Ovary (tissue), 9 donors: ENCODE results near the gene NEURL1B. TPM values are rescaled to one million over a fixed set of nuclear protein-coding genes. Genes with fewer than 3 reads are reported as not detected.

Experiments
- DNase-seq, 5 donors: peaks; one replicate each; pipeline ENCODE4 v3.0.0-alpha.2; 2019 to 2020
- H3K27ac ChIP-seq, 2 donors: fragments of 200-600 bp; one replicate each; pipeline versions ENCODE4 v1.5.1 to v1.8.0; 2019 to 2022
- H3K27me3 ChIP-seq: fragments of 200-600 bp; one replicate; pipeline ENCODE4 v1.8.0; 2022
- H3K36me3 ChIP-seq: fragments of 200-600 bp; sonication (generic); one replicate; pipeline ENCODE4 v1.5.1; 2019
- H3K4me1 ChIP-seq: one replicate; pipeline ENCODE4 v1.8.1; 2013; ENCODE audit warnings: mild to moderate bottlenecking, moderate library complexity; ENCODE audit not compliant: insufficient read depth
- H3K4me3 ChIP-seq: fragments of 200-600 bp; sonication (generic); one replicate; pipeline ENCODE4 v1.5.1; 2017
- H3K9me3 ChIP-seq, 2 donors: fragments of 200-600 bp in 1 of 2; sonication (generic) in 1 of 2; one replicate each; pipeline versions ENCODE4 v1.5.1 to v1.8.1; 2013 to 2019; ENCODE audit warnings: mild to moderate bottlenecking in 1 of 2, moderate library complexity in 1 of 2
- EP300 ChIP-seq: sonication (generic); formaldehyde crosslinking; IDR thresholded peaks from one replicate; pipeline ENCODE4 v1.6.1; 2017; ENCODE audit warnings: antibody characterized with exemption
- POLR2A ChIP-seq: fragments of 450-650 bp; IDR thresholded peaks from one replicate; pipeline ENCODE4 v1.6.1; 2017; ENCODE audit warnings: antibody characterized with exemption, mild to moderate bottlenecking, moderate library complexity
- WGBS, 3 donors: extraction: QIAGEN DNeasy Blood & Tissue Kit in 1 of 3; methylation state at CpG; one replicate each; pipeline versions ENCODE4 v1.1.5 to v1.1.7; 2013 to 2017; 5-methylcytosine and 5-hydroxymethylcytosine counted together
- intact Hi-C, 4 donors: fragments of 100-400 bp; cut with DNase I; formaldehyde crosslinking; loops; one replicate each; pipeline versions ENCODE4 v1.11.0 to v1.15.1; 2022 to 2023
- polyA plus RNA-seq, 2 donors: library from polyadenylated mRNA; stranded (reverse); fragments of 200-250 nt in 1 of 2; fragments of 350-450 nt in 1 of 2; fragmentation: Illumina TruSeq in 1 of 2; extraction: RNeasy Lipid Tissue Mini Kit (QIAGEN cat#74804) in 1 of 2; gene quantifications; one replicate each; pipeline ENCODE4 v1.2.3, GENCODE V29; 2013 to 2014
- total RNA-seq, 7 donors: library from RNA; depleted of rRNA in 2 of 7; stranded (reverse); fragments of >200 nt in 2 of 7; fragmentation: NEBNext Ultra II Directional in 3 of 7; extraction: Animal tissue kit (Norgen Biotek cat#: 25700) in 3 of 7; gene quantifications; one replicate each; pipeline versions ENCODE4 v1.1.0 to v1.2.4, GENCODE V29; 2016 to 2023
- TF ChIP-seq, protein P1 (sequence below), 3 donors: fragments of 450-650 bp in 2 of 3; fragments of 200-600 bp in 1 of 3; IDR thresholded peaks; one replicate each; pipeline versions ENCODE4 v1.5.1 to v1.8.0; 2016 to 2022; ENCODE audit warnings: antibody characterized with exemption in 3 of 3, mild to moderate bottlenecking in 1 of 3
- donor health status: DM: no; HTN: no; CAD: no; lungs with moderate emphysema.
- donor health status: DM: no; HTN: no; CAD: no.
- donor health status: Bipolar disorder and iron deficiency.
- donor health status: DM: yes; HTN: yes; CAD: no.
- donor health status: DM: no; HTN: no; CAD: no.
- donor health status: DM: yes; HTN: yes; CAD: no.

The NEURL1B gene
- total and polyA plus RNA-seq, 9 donors, result 15.0 to 75.1 (median 36.3) TPM

GRCh38 chr5:172692451-172692850 is 51.4 kb downstream of the NEURL1B start:
- Histone ChIP-seq H3K36me3 (no peaks in the 10 kb centered on the region), H3K27me3 (no peaks in the 10 kb centered on the region), H3K4me3 (no peak overlapping the region), H3K4me1 (peaks cover 28% of the 10 kb centered on the region), H3K27ac (peak overlapping the region in 1 of 2 donors; percentile 10), H3K9me3 (no peaks in the 10 kb centered on the region)
- intact Hi-C loops, result loop anchor here in 3 of 4 donors (5.0 to 10.0 kb wide), 2 partner anchors 35 to 48 kb away; partner anchors contain the start of gene NEURL1B (in 2 of the 3)
- TF ChIP-seq POLR2A, result no peak
- no peak for TF ChIP-seq EP300
- DNase-seq, result peak in 2 of 5 donors; percentile 8 to 10
- whole genome bisulfite sequencing, 3 donors, result 56 to 64% (median 64%) methylated on average over 6 of the region's 6 CpGs

GRCh38 chr5:172692981-172693380 is 51.9 kb downstream of the NEURL1B start:
- H3K27me3 ChIP-seq, result no peaks in the 10 kb centered on the region
- peak overlapping the region in 1 of 2 donors; percentile 41 for H3K27ac ChIP-seq
- no peaks in the 10 kb centered on the region for H3K36me3 ChIP-seq
- 5 to 8% (median 7%) methylated on average over 2 of the region's 2 CpGs for WGBS, 3 donors
- DNase-seq, result peak in 3 of 5 donors; percentile 33 to 60 (median 37)
- no peak overlapping the region for H3K4me3 ChIP-seq
- intact Hi-C loops, result loop anchor here in 3 of 4 donors (5.0 to 10.0 kb wide), 2 partner anchors 36 to 48 kb away; partner anchors contain the start of gene NEURL1B (in 2 of the 3)
- no peaks in the 10 kb centered on the region for H3K9me3 ChIP-seq
- H3K4me1 ChIP-seq, result peaks cover 27% of the 10 kb centered on the region
- TF ChIP-seq POLR2A (no peak), EP300 (no peak)
- TF ChIP-seq, protein P1, sequence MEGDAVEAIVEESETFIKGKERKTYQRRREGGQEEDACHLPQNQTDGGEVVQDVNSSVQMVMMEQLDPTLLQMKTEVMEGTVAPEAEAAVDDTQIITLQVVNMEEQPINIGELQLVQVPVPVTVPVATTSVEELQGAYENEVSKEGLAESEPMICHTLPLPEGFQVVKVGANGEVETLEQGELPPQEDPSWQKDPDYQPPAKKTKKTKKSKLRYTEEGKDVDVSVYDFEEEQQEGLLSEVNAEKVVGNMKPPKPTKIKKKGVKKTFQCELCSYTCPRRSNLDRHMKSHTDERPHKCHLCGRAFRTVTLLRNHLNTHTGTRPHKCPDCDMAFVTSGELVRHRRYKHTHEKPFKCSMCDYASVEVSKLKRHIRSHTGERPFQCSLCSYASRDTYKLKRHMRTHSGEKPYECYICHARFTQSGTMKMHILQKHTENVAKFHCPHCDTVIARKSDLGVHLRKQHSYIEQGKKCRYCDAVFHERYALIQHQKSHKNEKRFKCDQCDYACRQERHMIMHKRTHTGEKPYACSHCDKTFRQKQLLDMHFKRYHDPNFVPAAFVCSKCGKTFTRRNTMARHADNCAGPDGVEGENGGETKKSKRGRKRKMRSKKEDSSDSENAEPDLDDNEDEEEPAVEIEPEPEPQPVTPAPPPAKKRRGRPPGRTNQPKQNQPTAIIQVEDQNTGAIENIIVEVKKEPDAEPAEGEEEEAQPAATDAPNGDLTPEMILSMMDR (IDR thresholded peaks at IDR 0.05), result no peak

- Histone ChIP-seq H3K9me3 (no peaks in the 10 kb centered on the region), H3K27me3 (no peaks in the 10 kb centered on the region), H3K36me3 (no peaks in the 10 kb centered on the region), H3K27ac (peak overlapping the region in 1 of 2 donors; percentile 21), H3K4me3 (no peak overlapping the region), H3K4me1 (peaks cover 26% of the 10 kb centered on the region)
- DNase-seq, result peak in 1 of 5 donors; percentile 9
- TF ChIP-seq EP300 (no peak), POLR2A (no peak)
- TF ChIP-seq, protein P1 (IDR thresholded peaks at IDR 0.05), result no peak
- intact Hi-C loops, result loop anchor here in 3 of 4 donors (5.0 to 10.0 kb wide), 2 partner anchors 37 to 49 kb away; partner anchors contain the start of gene NEURL1B (in 2 of the 3)
- 66 to 71% (median 70%) methylated on average over 4 of the region's 4 CpGs for whole genome bisulfite sequencing, 3 donors
Measured at GRCh38 chr5:172694061-172694460, 53.0 kb downstream of the NEURL1B start.

DNA sequence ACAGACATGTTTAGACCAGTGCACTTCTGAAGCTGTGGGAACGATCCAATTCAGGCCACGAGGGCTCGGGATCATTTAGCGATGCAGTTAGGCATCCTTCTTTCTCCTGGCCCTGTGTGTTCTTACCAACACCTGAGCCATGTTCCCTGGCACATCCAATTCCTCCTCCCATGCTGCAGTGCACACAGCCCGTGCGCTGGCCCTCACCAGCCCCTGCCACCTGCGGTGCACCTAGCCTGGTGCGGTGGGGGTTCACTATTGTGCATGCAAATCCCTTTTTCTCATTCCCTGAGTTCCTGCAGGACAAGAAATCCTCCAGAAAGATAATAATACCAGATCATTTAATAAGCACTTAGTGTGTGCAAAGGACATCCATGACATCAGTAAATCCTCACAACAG is 53.5 kb downstream of the NEURL1B start:
- no peak overlapping the region for H3K4me3 ChIP-seq
- TF ChIP-seq, protein P1 (IDR thresholded peaks at IDR 0.05), result no peak
- no peak for TF ChIP-seq POLR2A
- TF ChIP-seq EP300, result no peak
- H3K9me3 ChIP-seq, result no peaks in the 10 kb centered on the region
- DNase-seq, result peak in 2 of 5 donors; percentile 17
- no peaks in the 10 kb centered on the region for H3K27me3 ChIP-seq
- intact Hi-C loops, result loop anchor here in 3 of 4 donors (5.0 to 10.0 kb wide), 2 partner anchors 37 to 50 kb away; partner anchors contain the start of gene NEURL1B (in 2 of the 3)
- 84 to 92% (median 87%) methylated on average over 8 of the region's 8 CpGs for WGBS, 3 donors
- no peaks in the 10 kb centered on the region for H3K36me3 ChIP-seq
- peak overlapping the region in 1 of 2 donors; percentile 21 for H3K27ac ChIP-seq
- H3K4me1 ChIP-seq, result peaks cover 26% of the 10 kb centered on the region
